ENCODE data around the gene YAP1. TPM values are rescaled to one million over a fixed set of nuclear protein-coding genes. Genes with fewer than 3 reads are reported as not detected.

The YAP1 gene
- polyA plus RNA-seq, 3 donors: not detected

DNA sequence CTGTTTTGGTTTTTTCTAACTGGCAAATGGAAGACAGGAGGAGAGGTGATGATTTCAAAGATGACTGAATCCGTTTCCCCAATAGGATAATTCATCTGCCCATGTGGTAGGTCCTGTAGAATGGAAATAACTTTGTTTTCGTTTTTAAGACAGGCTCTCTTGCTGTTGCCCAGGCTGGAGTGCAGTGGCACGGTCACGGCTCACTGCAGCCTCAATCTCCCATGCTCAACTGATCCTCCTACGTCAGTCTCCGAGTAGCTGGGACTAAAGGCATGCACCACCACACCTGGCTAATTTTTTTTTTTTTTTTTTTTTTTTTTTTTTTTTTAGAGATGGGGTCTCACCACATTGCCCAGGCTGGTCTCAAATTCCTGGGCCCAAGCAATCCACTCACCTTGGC is 129.7 kb downstream of the YAP1 start:
- Mint-ChIP-seq H3K4me3 (no peak overlapping the region), H3K27me3 (ENCODE audit: low read depth in 3 of 3) (peaks cover 2 to 24% (median 11%) of the 10 kb centered on the region in 3 donors), H3K36me3 (no peaks in the 10 kb centered on the region), H3K27ac (no peak overlapping the region), H3K9me3 (peaks cover 0 to 5% (median 0%) of the 10 kb centered on the region in 7 donors), H3K4me1 (no peaks in the 10 kb centered on the region)
- H3K9ac ChIP-seq (ENCODE audit: insufficient read depth, low read length, poor library complexity, severe bottlenecking): no peak overlapping the region
- intact Hi-C loops (cut with micrococcal nuclease): no loop called here
- TF ChIP-seq CTCF (IDR thresholded peaks at IDR 0.05): no peak
- H3K27ac ChIP-seq (ENCODE audit: low read depth in 1 of 2, low read length in 2 of 2): no peak overlapping the region
- no CpG with 5 or more reads among the region's 6 CpGs for WGBS (ENCODE audit: insufficient coverage)
- peaks cover 0 to 8% of the 10 kb centered on the region in 2 donors for H3K27me3 ChIP-seq (ENCODE audit: control insufficient read depth in 2 of 2, insufficient read depth in 2 of 2, low read length in 2 of 2)
- no peak for DNase-seq
- H3K9me3 ChIP-seq (replicated peaks in 1 of 2; ENCODE audit: control insufficient read depth in 1 of 2, insufficient read depth in 1 of 2, low read length in 2 of 2): no peaks in the 10 kb centered on the region
- H3K36me3 ChIP-seq (replicated peaks in 1 of 2; ENCODE audit: control insufficient read depth in 1 of 2, insufficient read depth in 2 of 2, low read length in 2 of 2): no peaks in the 10 kb centered on the region
- no peak overlapping the region for H3K4me2 ChIP-seq (replicated peaks; ENCODE audit: extremely low read depth, low read length, poor library complexity, severe bottlenecking)
- H2AFZ ChIP-seq (ENCODE audit: insufficient read depth, low read depth, low read length, poor library complexity, severe bottlenecking): no peak overlapping the region
- H4K20me1 ChIP-seq (ENCODE audit: insufficient read depth, low read length): no peaks in the 10 kb centered on the region
- no peaks in the 10 kb centered on the region for H3K4me1 ChIP-seq (ENCODE audit: control insufficient read depth in 1 of 2, insufficient read depth in 2 of 2, low read length in 2 of 2)
- H3K79me2 ChIP-seq (ENCODE audit: insufficient read depth, low read length): no peaks in the 10 kb centered on the region
- no peak overlapping the region for H3K4me3 ChIP-seq (replicated peaks in 1 of 3; ENCODE audit: low read depth in 2 of 3, low read length in 3 of 3)

DNA sequence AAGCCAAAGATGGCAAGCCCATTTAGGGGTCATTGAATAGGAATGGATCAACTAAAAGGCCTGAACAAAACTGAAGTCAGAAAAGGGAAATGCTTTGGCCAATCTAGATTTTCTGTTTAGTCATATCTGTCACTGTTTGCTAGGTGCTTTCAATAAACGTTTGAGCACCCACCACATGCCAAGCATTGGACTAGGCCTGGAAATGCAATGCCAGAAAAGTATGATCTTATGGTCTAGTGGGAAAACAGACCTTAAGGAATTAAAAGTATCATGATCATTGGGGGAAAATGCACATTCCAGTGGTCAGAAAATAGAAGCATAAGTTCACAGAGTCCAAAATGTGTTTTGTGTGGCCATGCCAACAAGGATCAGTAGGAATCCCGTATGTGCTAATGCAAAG is 130.3 kb downstream of the YAP1 start:
- Mint-ChIP-seq H3K4me1 (no peaks in the 10 kb centered on the region), H3K27me3 (ENCODE audit: low read depth in 3 of 3) (peaks cover 2 to 21% (median 11%) of the 10 kb centered on the region in 3 donors), H3K27ac (no peak overlapping the region), H3K9me3 (peaks cover 0 to 5% (median 0%) of the 10 kb centered on the region in 7 donors), H3K4me3 (no peak overlapping the region), H3K36me3 (no peaks in the 10 kb centered on the region)
- Histone ChIP-seq H3K79me2 (ENCODE audit: insufficient read depth, low read length) (no peaks in the 10 kb centered on the region), H2AFZ (ENCODE audit: insufficient read depth, low read depth, low read length, poor library complexity, severe bottlenecking) (no peak overlapping the region), H3K9ac (ENCODE audit: insufficient read depth, low read length, poor library complexity, severe bottlenecking) (no peak overlapping the region), H4K20me1 (ENCODE audit: insufficient read depth, low read length) (no peaks in the 10 kb centered on the region), H3K9me3 (replicated peaks in 1 of 2; ENCODE audit: control insufficient read depth in 1 of 2, insufficient read depth in 1 of 2, low read length in 2 of 2) (no peaks in the 10 kb centered on the region), H3K36me3 (replicated peaks in 1 of 2; ENCODE audit: control insufficient read depth in 1 of 2, insufficient read depth in 2 of 2, low read length in 2 of 2) (no peaks in the 10 kb centered on the region), H3K27me3 (ENCODE audit: control insufficient read depth in 2 of 2, insufficient read depth in 2 of 2, low read length in 2 of 2) (peaks cover 0 to 6% of the 10 kb centered on the region in 2 donors), H3K27ac (ENCODE audit: low read depth in 1 of 2, low read length in 2 of 2) (no peak overlapping the region), H3K4me1 (ENCODE audit: control insufficient read depth in 1 of 2, insufficient read depth in 2 of 2, low read length in 2 of 2) (no peaks in the 10 kb centered on the region), H3K4me3 (replicated peaks in 1 of 3; ENCODE audit: low read depth in 2 of 3, low read length in 3 of 3) (no peak overlapping the region), H3K4me2 (replicated peaks; ENCODE audit: extremely low read depth, low read length, poor library complexity, severe bottlenecking) (no peak overlapping the region)
- TF ChIP-seq CTCF (IDR thresholded peaks at IDR 0.05): no peak
- WGBS (ENCODE audit: insufficient coverage): 42% methylated on average over 2 of the region's 2 CpGs
- intact Hi-C loops (cut with micrococcal nuclease): no loop called here
- no peak for DNase-seq

Measured in CD14-positive monocyte (primary cell).